Hepatocyte (in vitro differentiated cells): Measurements from ENCODE around the gene TIAL1. TPM values are rescaled to one million over a fixed set of nuclear protein-coding genes. Genes with fewer than 3 reads are reported as not detected.

Source experiments
- DNase-seq: peaks from one replicate; pipeline ENCODE4 v3.0.0-alpha.2; 2016; ENCODE audit warnings: low spot score
- H2AFZ ChIP-seq: fragments of 200-600 bp; sonication (generic); 2 replicates; pipeline ENCODE4 v1.6.0; 2016; ENCODE audit warnings: antibody characterized with exemption, mild to moderate bottlenecking
- H3K27ac ChIP-seq: fragments of 200-600 bp; sonication (generic); 2 replicates; pipeline ENCODE4 v1.5.1; 2016; ENCODE audit warnings: mild to moderate bottlenecking
- H3K27me3 ChIP-seq: fragments of 200-600 bp; sonication (generic); 2 replicates; pipeline ENCODE4 v1.6.1; 2016
- H3K36me3 ChIP-seq: fragments of 200-600 bp; sonication (generic); replicated peaks from 2 replicates; pipeline ENCODE4 v1.5.1; 2016; ENCODE audit warnings: low read depth; ENCODE audit not compliant: insufficient read depth
- H3K4me1 ChIP-seq: fragments of 200-600 bp; sonication (generic); 2 replicates; pipeline ENCODE4 v1.5.1; 2016; ENCODE audit warnings: mild to moderate bottlenecking, moderate library complexity; ENCODE audit not compliant: insufficient read depth
- H3K4me2 ChIP-seq: fragments of 200-600 bp; sonication (generic); 2 replicates; pipeline ENCODE4 v1.6.0; 2016
- H3K4me3 ChIP-seq: fragments of 200-600 bp; sonication (generic); 2 replicates; pipeline ENCODE4 v1.5.1; 2016; ENCODE audit warnings: mild to moderate bottlenecking
- H3K79me2 ChIP-seq: fragments of 200-600 bp; sonication (generic); 2 replicates; pipeline ENCODE4 v1.6.0; 2017; ENCODE audit warnings: mild to moderate bottlenecking
- H3K9me2 ChIP-seq: fragments of 200-600 bp; sonication (generic); replicated peaks from 2 replicates; pipeline ENCODE4 v1.6.0; 2017; ENCODE audit warnings: mild to moderate bottlenecking; ENCODE audit not compliant: insufficient read depth
- H3K9me3 ChIP-seq: fragments of 200-600 bp; sonication (generic); 2 replicates; pipeline ENCODE4 v1.5.1; 2016; ENCODE audit warnings: low read depth, mild to moderate bottlenecking
- H4K20me1 ChIP-seq: fragments of 200-600 bp; sonication (generic); 2 replicates; pipeline ENCODE4 v1.6.0; 2016; ENCODE audit warnings: mild to moderate bottlenecking; ENCODE audit not compliant: insufficient read depth, poor library complexity, severe bottlenecking
- EZH2 ChIP-seq: fragments of 200-600 bp; sonication (generic); IDR thresholded peaks from 2 replicates; pipeline ENCODE4 v1.6.1; 2016; ENCODE audit warnings: antibody characterized with exemption, mild to moderate bottlenecking, borderline replicate concordance
- EZH2phosphoT487 ChIP-seq: fragments of 200-600 bp; sonication (generic); IDR thresholded peaks from one replicate; pipeline ENCODE4 v1.6.1; 2018; ENCODE audit warnings: antibody characterized with exemption, mild to moderate bottlenecking, low read depth, moderate library complexity; ENCODE audit not compliant: unreplicated experiment, severe bottlenecking
- WGBS: methylation state at CpG from one replicate; pipeline ENCODE4 v1.1.6; 2016; ENCODE audit warnings: low lambda C conversion rate; ENCODE audit errors: missing lambda C conversion rate; 5-methylcytosine and 5-hydroxymethylcytosine counted together
- polyA plus RNA-seq: library from polyadenylated mRNA; unstranded; fragments of >200 nt; fragmentation: Nextera tagmentation; extraction: Ambion mirVana; gene quantifications from 2 replicates; pipeline ENCODE4 v1.2.1, GENCODE V29; 2016
- total RNA-seq: library from RNA; depleted of rRNA; stranded (reverse); fragments of >200 nt; gene quantifications from 2 replicates; pipeline ENCODE4 v1.2.3, GENCODE V29; 2014
- TF ChIP-seq, protein P1 (sequence below): fragments of 200-600 bp; sonication (generic); IDR thresholded peaks from 2 replicates; pipeline ENCODE4 v1.5.1; 2016; ENCODE audit warnings: antibody characterized with exemption, mild to moderate bottlenecking; ENCODE audit not compliant: poor library complexity

The TIAL1 gene
- total and polyA plus RNA-seq, 2 experiments from 2014 or later: 36.4 to 74.4 TPM

DNA sequence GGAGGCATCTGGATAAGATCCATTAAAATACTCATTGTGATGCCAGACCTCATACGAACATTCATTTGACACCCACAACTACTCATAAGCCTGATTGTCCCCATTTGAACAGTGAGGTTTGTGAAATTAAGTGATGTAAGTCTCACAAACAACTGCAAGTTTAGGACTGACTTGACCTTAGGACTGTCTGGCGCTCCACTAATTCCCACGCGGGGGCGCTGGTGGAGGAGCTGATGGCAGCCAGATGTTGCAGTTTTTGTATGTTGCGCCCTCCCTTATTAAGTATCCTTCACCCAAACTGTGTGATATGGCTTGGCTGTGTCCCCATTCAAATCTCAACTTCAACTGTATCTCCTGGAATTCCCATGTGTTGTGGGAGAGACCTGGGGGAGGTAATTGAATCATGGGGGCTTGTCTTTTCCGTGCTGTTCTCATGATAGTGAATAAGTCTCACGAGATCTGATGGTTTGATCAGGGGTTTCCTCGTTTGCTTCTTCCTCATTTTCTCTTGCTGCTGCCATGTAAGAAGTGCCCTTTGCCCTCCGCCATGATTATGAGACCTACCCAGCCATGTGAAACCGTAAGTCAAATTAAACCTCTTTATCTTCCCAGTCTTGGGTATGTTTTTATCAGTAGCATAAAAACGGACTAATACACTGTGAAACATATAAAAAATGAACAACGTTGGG is 20.3 kb upstream of the TIAL1 start:
- Histone ChIP-seq H3K27me3 (no peaks in the 10 kb centered on the region), H3K36me3 (no peaks in the 10 kb centered on the region), H3K27ac (no peak overlapping the region), H3K9me3 (no peaks in the 10 kb centered on the region), H3K79me2 (no peaks in the 10 kb centered on the region), H3K4me2 (no peak overlapping the region), H4K20me1 (no peaks in the 10 kb centered on the region), H3K4me1 (no peaks in the 10 kb centered on the region), H3K9me2 (no peaks in the 10 kb centered on the region), H2AFZ (no peak overlapping the region), H3K4me3 (no peak overlapping the region)
- DNase-seq: no peak
- 77% methylated on average over 13 of the region's 13 CpGs for WGBS
- TF ChIP-seq, protein P1, sequence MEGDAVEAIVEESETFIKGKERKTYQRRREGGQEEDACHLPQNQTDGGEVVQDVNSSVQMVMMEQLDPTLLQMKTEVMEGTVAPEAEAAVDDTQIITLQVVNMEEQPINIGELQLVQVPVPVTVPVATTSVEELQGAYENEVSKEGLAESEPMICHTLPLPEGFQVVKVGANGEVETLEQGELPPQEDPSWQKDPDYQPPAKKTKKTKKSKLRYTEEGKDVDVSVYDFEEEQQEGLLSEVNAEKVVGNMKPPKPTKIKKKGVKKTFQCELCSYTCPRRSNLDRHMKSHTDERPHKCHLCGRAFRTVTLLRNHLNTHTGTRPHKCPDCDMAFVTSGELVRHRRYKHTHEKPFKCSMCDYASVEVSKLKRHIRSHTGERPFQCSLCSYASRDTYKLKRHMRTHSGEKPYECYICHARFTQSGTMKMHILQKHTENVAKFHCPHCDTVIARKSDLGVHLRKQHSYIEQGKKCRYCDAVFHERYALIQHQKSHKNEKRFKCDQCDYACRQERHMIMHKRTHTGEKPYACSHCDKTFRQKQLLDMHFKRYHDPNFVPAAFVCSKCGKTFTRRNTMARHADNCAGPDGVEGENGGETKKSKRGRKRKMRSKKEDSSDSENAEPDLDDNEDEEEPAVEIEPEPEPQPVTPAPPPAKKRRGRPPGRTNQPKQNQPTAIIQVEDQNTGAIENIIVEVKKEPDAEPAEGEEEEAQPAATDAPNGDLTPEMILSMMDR: no peak

DNA sequence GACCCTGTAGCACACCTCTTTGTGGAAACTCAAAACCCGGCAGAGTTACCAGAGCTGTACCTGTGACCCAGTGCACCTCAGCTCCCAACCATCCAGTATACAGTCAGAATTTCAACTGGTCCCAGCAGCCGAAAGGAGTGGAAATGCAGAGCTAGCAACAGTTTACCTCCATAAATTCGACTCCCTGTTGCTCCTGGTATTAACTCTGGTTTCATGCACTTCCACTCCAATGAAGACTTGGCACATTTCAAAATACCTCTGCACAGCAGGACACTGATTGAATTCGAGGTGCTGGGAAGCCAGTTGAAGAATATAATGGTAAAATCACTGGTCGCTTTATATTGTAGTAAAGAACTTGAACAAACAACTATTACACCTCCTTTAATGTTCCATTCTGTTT is 17.9 kb upstream of the TIAL1 start:
- H3K79me2 ChIP-seq: no peaks in the 10 kb centered on the region
- H3K9me2 ChIP-seq: no peaks in the 10 kb centered on the region
- DNase-seq: no peak
- 90% methylated on average over 5 of the region's 5 CpGs for whole genome bisulfite sequencing
- H2AFZ ChIP-seq: no peak overlapping the region
- no peaks in the 10 kb centered on the region for H3K9me3 ChIP-seq
- H3K4me3 ChIP-seq: no peak overlapping the region
- TF ChIP-seq EZH2 (no peak), EZH2phosphoT487 (no peak)
- TF ChIP-seq, protein P1: no peak
- no peaks in the 10 kb centered on the region for H3K27me3 ChIP-seq
- no peaks in the 10 kb centered on the region for H4K20me1 ChIP-seq
- H3K4me2 ChIP-seq: no peak overlapping the region
- H3K27ac ChIP-seq: no peak overlapping the region
- H3K4me1 ChIP-seq: no peaks in the 10 kb centered on the region
- no peaks in the 10 kb centered on the region for H3K36me3 ChIP-seq

DNA sequence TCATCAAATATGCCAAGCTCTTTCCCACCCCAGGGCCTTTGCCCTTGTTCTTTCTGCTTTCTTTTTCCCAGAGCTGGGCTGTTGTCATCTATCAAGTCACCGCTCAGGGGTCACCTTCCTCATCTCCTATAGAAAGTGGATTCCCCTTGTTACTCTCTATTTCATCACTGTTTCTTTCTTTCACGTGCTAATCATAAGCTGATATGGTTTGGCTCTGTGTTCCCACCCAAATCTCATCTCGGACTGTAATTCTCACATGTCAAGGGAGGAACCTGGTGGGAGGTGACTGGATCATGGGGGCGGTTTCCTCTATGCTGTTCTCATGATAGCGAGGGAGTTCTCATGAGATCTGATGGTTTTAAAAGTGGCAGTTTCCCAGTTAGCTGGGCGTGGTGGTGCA is 17.0 kb upstream of the TIAL1 start:
- Histone ChIP-seq H3K4me3 (no peak overlapping the region), H2AFZ (no peak overlapping the region), H3K27me3 (no peaks in the 10 kb centered on the region), H3K79me2 (no peaks in the 10 kb centered on the region), H4K20me1 (no peaks in the 10 kb centered on the region), H3K9me2 (no peaks in the 10 kb centered on the region), H3K27ac (no peak overlapping the region), H3K9me3 (no peaks in the 10 kb centered on the region), H3K36me3 (no peaks in the 10 kb centered on the region), H3K4me1 (no peaks in the 10 kb centered on the region), H3K4me2 (no peak overlapping the region)
- WGBS: 91% methylated on average over 6 of the region's 6 CpGs
- no peak for DNase-seq
- TF ChIP-seq, protein P1: no peak
- TF ChIP-seq EZH2phosphoT487: no peak

DNA sequence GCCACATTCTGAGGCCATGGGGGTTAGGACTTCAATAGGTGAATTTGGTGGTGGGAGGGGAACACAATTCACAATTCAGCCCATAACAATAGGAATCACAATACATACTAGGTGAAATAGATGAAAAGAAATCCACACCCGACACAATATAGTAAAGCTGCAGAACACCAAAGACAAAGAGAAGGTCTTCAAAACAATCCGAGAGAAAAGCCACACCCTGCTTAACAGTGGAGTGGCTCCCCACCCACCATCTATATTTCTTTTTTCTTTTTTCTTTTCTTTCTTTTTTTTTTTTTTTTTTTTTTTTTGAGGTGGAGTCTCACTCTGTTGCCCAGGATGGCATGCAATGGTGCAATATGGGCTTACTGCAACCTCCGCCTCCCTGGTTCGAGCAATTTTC is 14.7 kb upstream of the TIAL1 start:
- no peak for DNase-seq
- Histone ChIP-seq H3K4me1 (no peaks in the 10 kb centered on the region), H3K27me3 (no peaks in the 10 kb centered on the region), H3K4me3 (no peak overlapping the region), H3K36me3 (no peaks in the 10 kb centered on the region), H3K9me3 (no peaks in the 10 kb centered on the region), H3K79me2 (no peaks in the 10 kb centered on the region), H4K20me1 (no peaks in the 10 kb centered on the region), H3K27ac (no peak overlapping the region), H3K4me2 (no peak overlapping the region), H3K9me2 (no peaks in the 10 kb centered on the region), H2AFZ (no peak overlapping the region)
- TF ChIP-seq, protein P1: no peak
- no peak for TF ChIP-seq EZH2phosphoT487
- TF ChIP-seq EZH2: no peak
- WGBS: 87% methylated on average over 4 of the region's 4 CpGs
